K562 (cell line): ENCODE measurements around the gene SHROOM3. TPM values are rescaled to one million over a fixed set of nuclear protein-coding genes. Genes with fewer than 3 reads are reported as not detected.

Experiments
- ATAC-seq: fragments of 200-7000 bp; cut with Tn5 transposase; 3 replicates; pipeline ENCODE4 v1.9.1; 2020; ENCODE audit warnings: moderate library complexity
- BruUV-seq: library from RNA; stranded (reverse); fragments of 400-500 nt; replicated peaks from 2 replicates; lab custom pipeline; 2021; lab: Mats Ljungman, UMichigan
- CTCF ChIA-PET: fragments of 300-600 bp; formaldehyde crosslinking; extraction: SDS; loops from one replicate; lab custom pipeline; 2021; ENCODE audit warnings: low intra/inter-chr PET ratio; lab: Yijun Ruan, JAX
- POLR2A ChIA-PET: fragments of 300-600, 350-650 bp; sonication (Branson Sonifier 250); formaldehyde crosslinking; extraction: SDS; loops from one replicate; lab custom pipeline; 2021; ENCODE audit warnings: antibody characterized with exemption, inconsistent platforms; lab: Yijun Ruan, JAX
- DNase-seq, 4 experiments: peaks; one replicate each; pipeline versions ENCODE4 v3.0.0 to v3.0.0-alpha.2; 2011 to 2018; ENCODE audit warnings: low spot score in 3 of 4, mixed read lengths in 3 of 4; ENCODE audit errors: extremely low read depth in 1 of 4
- FAIRE-seq: peaks from 2 replicates; lab custom pipeline; 2011; peaks lifted over from hg19 to GRCh38; lab: Jason Lieb, UNC
- H2AFZ ChIP-seq: 2 replicates; pipeline ENCODE4 v1.6.0; 2011; ENCODE audit warnings: low read depth, low read length, control low read depth, inconsistent platforms
- H3K27ac ChIP-seq: fragments of 200-600 bp; 3 replicates; pipeline ENCODE4 v1.8.0; 2011; ENCODE audit warnings: low read depth, mild to moderate bottlenecking, control low read depth, inconsistent platforms, low read length, moderate library complexity, mixed read lengths; ENCODE audit errors: extremely low read depth
- H3K27me3 ChIP-seq, 2 experiments: fragments of 300-600 bp in 1 of 2; 2 replicates in 1 of 2; 3 replicates in 1 of 2; pipeline versions ENCODE4 v1.6.0 to v1.8.0; 2011; ENCODE audit warnings: inconsistent platforms in 2 of 2, low read length in 2 of 2, mild to moderate bottlenecking in 1 of 2, mixed read lengths in 1 of 2, moderate library complexity in 1 of 2; ENCODE audit not compliant: control insufficient read depth in 2 of 2, insufficient read depth in 2 of 2
- H3K36me3 ChIP-seq: fragments of 300-600 bp; 3 replicates; pipeline ENCODE4 v1.8.0; 2011; ENCODE audit warnings: mild to moderate bottlenecking, low read length, inconsistent platforms; ENCODE audit not compliant: control insufficient read depth, insufficient read depth
- H3K4me1 ChIP-seq, 2 experiments: fragments of 200-600 bp in 1 of 2; replicated peaks in 1 of 2; 2 replicates in 1 of 2; 3 replicates in 1 of 2; pipeline versions ENCODE4 v1.5.1 to v1.8.0; 2011; ENCODE audit warnings: inconsistent platforms in 2 of 2, low read length in 2 of 2, mild to moderate bottlenecking in 1 of 2, mixed read lengths in 1 of 2, moderate library complexity in 1 of 2; ENCODE audit not compliant: control insufficient read depth in 2 of 2, insufficient read depth in 2 of 2
- H3K4me2 ChIP-seq: 2 replicates; pipeline ENCODE4 v1.6.1; 2011; ENCODE audit warnings: low read length, control low read depth, inconsistent platforms, mixed read lengths; ENCODE audit not compliant: insufficient read depth
- H3K4me3 ChIP-seq: fragments of 200-600 bp; sonication (generic), shearing (Covaris generic); 2 replicates; pipeline ENCODE4 v1.5.1; 2016; ENCODE audit warnings: control low read depth, inconsistent platforms
- H3K79me2 ChIP-seq: fragments of 200-600 bp; 3 replicates; pipeline ENCODE4 v1.8.0; 2011; ENCODE audit warnings: low read length, inconsistent platforms; ENCODE audit not compliant: control insufficient read depth, insufficient read depth
- H3K9ac ChIP-seq, 2 experiments: 2 replicates each; pipeline versions ENCODE4 v1.6.0 to v1.6.1; 2011; ENCODE audit warnings: low read depth in 2 of 2, low read length in 2 of 2, control low read depth in 1 of 2, inconsistent platforms in 1 of 2, mild to moderate bottlenecking in 1 of 2, mixed read lengths in 1 of 2; ENCODE audit not compliant: insufficient read depth in 1 of 2
- H3K9me1 ChIP-seq: one replicate; pipeline ENCODE4 v1.6.0; 2011; ENCODE audit warnings: inconsistent platforms, mild to moderate bottlenecking, low read length, moderate library complexity; ENCODE audit not compliant: control insufficient read depth, insufficient read depth
- H3K9me3 ChIP-seq: replicated peaks from 2 replicates; pipeline ENCODE4 v1.5.1; 2011; ENCODE audit warnings: low read depth, low read length, inconsistent platforms; ENCODE audit not compliant: control insufficient read depth, insufficient read depth
- H4K20me1 ChIP-seq: replicated peaks from 2 replicates; pipeline ENCODE4 v1.6.1; 2011; ENCODE audit warnings: low read length, inconsistent platforms, mixed read lengths; ENCODE audit not compliant: control insufficient read depth, insufficient read depth
- ARID3A ChIP-seq: IDR thresholded peaks from 2 replicates; pipeline ENCODE4 v1.6.1; 2012; ENCODE audit warnings: low read depth, low read length, improper control_type of control experiment, borderline replicate concordance
- E2F4 ChIP-seq: sonication (generic); formaldehyde crosslinking; IDR thresholded peaks from 2 replicates; pipeline ENCODE4 v1.8.0; 2022; ENCODE audit warnings: mild to moderate bottlenecking, low read depth, missing genetic modification reagents
- E2F8 ChIP-seq: fragments of 450-650 bp; IDR thresholded peaks from 2 replicates; pipeline ENCODE4 v1.7.1; 2018; ENCODE audit warnings: mild to moderate bottlenecking, low read depth; ENCODE audit not compliant: partially characterized antibody
- ERF ChIP-seq: fragments of 450-650 bp; formaldehyde crosslinking; IDR thresholded peaks from 2 replicates; pipeline ENCODE4 v1.4.0; 2020; ENCODE audit warnings: mild to moderate bottlenecking, mixed read lengths
- EWSR1 ChIP-seq: fragments of 450-650 bp; IDR thresholded peaks from 2 replicates; pipeline ENCODE4 v1.6.1; 2018; ENCODE audit warnings: borderline replicate concordance, mild to moderate bottlenecking, low read depth, moderate library complexity; ENCODE audit not compliant: partially characterized antibody
- HIVEP1 ChIP-seq: fragments of 250-450 bp; sonication (Bioruptor Pico); IDR thresholded peaks from 2 replicates; pipeline ENCODE4 v1.4.0; 2020; ENCODE audit warnings: mild to moderate bottlenecking
- MEF2D ChIP-seq: conservative IDR thresholded peaks from 2 replicates; pipeline ENCODE4 v1.6.1; 2016; ENCODE audit warnings: low read depth, missing genetic modification characterization, missing compliant biosample characterization
- MLLT1 ChIP-seq, 2 experiments: fragments of 450-650 bp; IDR thresholded peaks; 2 replicates each; pipeline ENCODE4 v1.6.1; 2016
- NFE2L1 ChIP-seq: fragments of 450-650 bp; IDR thresholded peaks from 2 replicates; pipeline ENCODE4 v1.6.1; 2016; ENCODE audit warnings: missing genetic modification characterization, low read depth, mild to moderate bottlenecking, missing compliant biosample characterization, moderate library complexity, borderline replicate concordance
- PCBP2 ChIP-seq: fragments of 200-400 bp; formaldehyde crosslinking; IDR thresholded peaks from 2 replicates; pipeline ENCODE4 v1.6.1; 2018; ENCODE audit warnings: low read length, low read depth, mild to moderate bottlenecking, moderate library complexity; ENCODE audit not compliant: poor library complexity, severe bottlenecking
- TCF7 ChIP-seq: sonication (generic); IDR thresholded peaks from 2 replicates; pipeline ENCODE4 v1.6.1; 2016; ENCODE audit warnings: antibody characterized with exemption, borderline replicate concordance
- TCFL5 ChIP-seq: fragments of 250-450 bp; sonication (Bioruptor Pico); conservative IDR thresholded peaks from 2 replicates; pipeline ENCODE4 v1.6.1; 2021; ENCODE audit warnings: mild to moderate bottlenecking, moderate library complexity, matching md5 sums
- ZNF121 ChIP-seq: sonication (generic); formaldehyde crosslinking; conservative IDR thresholded peaks from 2 replicates; pipeline ENCODE4 v1.8.0; 2022; ENCODE audit warnings: missing genetic modification reagents
- WGBS: fragments of 100-300 bp; shearing (Covaris generic); methylation state at CpG from one replicate; pipeline ENCODE4 v1.1.6; 2016; ENCODE audit warnings: low coverage, mixed read lengths; ENCODE audit not compliant: insufficient coverage; ENCODE audit errors: missing lambda C conversion rate; 5-methylcytosine and 5-hydroxymethylcytosine counted together
- in situ Hi-C: fragments of 300-500 bp; cut with MboI; formaldehyde crosslinking; loops from 4 replicates; pipeline ENCODE4 v1.15.0; 2018; ENCODE audit warnings: inconsistent platforms, mixed read lengths
- intact Hi-C: fragments of 100-400 bp; cut with micrococcal nuclease; formaldehyde crosslinking; loops from 2 replicates; pipeline ENCODE4 v1.14.2; 2022
- polyA plus RNA-seq, 8 experiments: library from polyadenylated mRNA; depleted of rRNA in 4 of 8; stranded (reverse) in 5 of 8; unstranded in 3 of 8; fragments of >200 nt; fragmentation: Nextera tagmentation in 2 of 8; fragmentation: Illumina TruSeq in 1 of 8; extraction: Ambion mirVana in 2 of 8; extraction: Trizol in 1 of 8; gene quantifications; 2 replicates each; pipeline versions ENCODE4 v1.2.1 to v1.2.3, GENCODE V29; 2011 to 2014; ENCODE audit warnings: inconsistent platforms in 1 of 8, missing spikeins in 1 of 8
- total RNA-seq, 7 experiments: library from RNA; depleted of rRNA in 6 of 7; stranded (reverse); fragments of >200 nt in 6 of 7; fragmentation: Illumina TruSeq in 2 of 7; extraction: Trizol in 2 of 7; gene quantifications; 2 replicates each; pipeline versions ENCODE4 v1.2.1 to v1.2.3, GENCODE V29; 2011 to 2021; ENCODE audit warnings: low replicate concordance in 1 of 7

SHROOM3 gene
- total and polyA plus RNA-seq, 9 of the 15 experiments (the other 6 are each of a cell fraction or from before 2014, with no cell fraction given): 0.01 to 0.07 TPM; not detected in 7

GRCh38 chr4:76525751-76526150 lies 90.7 kb downstream of the SHROOM3 start:
- H3K27me3 ChIP-seq: peaks cover 10 to 16% of the 10 kb centered on the region in 2 experiments; a peak in 4 of 5 replicates
- no peak overlapping the region for H3K4me3 ChIP-seq
- in situ Hi-C loops: no loop called here
- H3K27ac ChIP-seq: no peak overlapping the region
- H3K9me3 ChIP-seq: no peaks in the 10 kb centered on the region
- H3K4me1 ChIP-seq: no peaks in the 10 kb centered on the region
- DNase-seq (no peak), FAIRE-seq (no peak), ATAC-seq (no peak)
- H3K79me2 ChIP-seq: no peaks in the 10 kb centered on the region
- no peaks in the 10 kb centered on the region; the same call in 1 of the 2 replicates for H4K20me1 ChIP-seq
- CTCF ChIA-PET: no interaction called here
- WGBS: 0% methylated on average over 4 of the region's 4 CpGs
- H2AFZ ChIP-seq: no peak overlapping the region
- no peaks in the 10 kb centered on the region for H3K9me1 ChIP-seq
- no peak overlapping the region for H3K4me2 ChIP-seq
- no TSS peak for BruUV-seq
- POLR2A ChIA-PET: no interaction called here
- H3K36me3 ChIP-seq: no peaks in the 10 kb centered on the region
- intact Hi-C loops: no loop called here
- H3K9ac ChIP-seq: no peak overlapping the region
- TF ChIP-seq MLLT1 (IDR thresholded peaks at IDR 0.05) (no peak), ZNF121 (no peak), HIVEP1 (CRISPR knock-in tag) (no peak), MEF2D (tag) (no peak), TCFL5 (CRISPR knock-in tag) (no peak), ARID3A (no peak), TCF7 (no peak), PCBP2 (no peak), EWSR1 (no peak), NFE2L1 (tag) (no peak), ERF (CRISPR knock-in tag) (no peak), E2F4 (CRISPR knock-in tag) (no peak), E2F8 (no peak)
